ENCODE results near the gene BUD31. TPM values are rescaled to one million over a fixed set of nuclear protein-coding genes. Genes with fewer than 3 reads are reported as not detected.

The BUD31 gene
- total and polyA plus RNA-seq, 2 of the 4 experiments (the other 2 are of a cell fraction), result 72.6 to 97.2 TPM

- Histone ChIP-seq H4K91ac (ENCODE audit: insufficient read depth, low read depth, low read length) (no peak overlapping the region), H3K9ac (ENCODE audit: low read depth, low read length) (no peak overlapping the region), H3K14ac (replicated peaks; ENCODE audit: low read depth, low read length) (no peak overlapping the region), H3K36me3 (ENCODE audit: control insufficient read depth, insufficient read depth, low read length) (peaks cover 47% of the 10 kb centered on the region), H2AK5ac (ENCODE audit: low read depth, low read length) (no peak overlapping the region), H2AFZ (replicated peaks; ENCODE audit: low read length, poor library complexity) (no peak overlapping the region), H3K18ac (ENCODE audit: low read depth, low read length) (no peak overlapping the region), H2AK9ac (replicated peaks; ENCODE audit: low read depth, low read length, poor library complexity) (no peak overlapping the region), H3K4me3 (ENCODE audit: insufficient read depth, low read depth, low read length) (no peak overlapping the region), H3K27me3 (ENCODE audit: control insufficient read depth, insufficient read depth, low read length) (no peaks in the 10 kb centered on the region), H2BK15ac (ENCODE audit: low read depth, low read length) (no peak overlapping the region), H2BK120ac (ENCODE audit: low read depth, low read length) (no peak overlapping the region), H3K79me1 (ENCODE audit: low read depth in 1 of 2, low read length in 2 of 2) (peaks cover 19 to 75% of the 10 kb centered on the region in 2 experiments), H4K5ac (ENCODE audit: low read depth, low read length) (no peak overlapping the region), H3K56ac (ENCODE audit: extremely low read depth, insufficient read depth, low read length) (no peak overlapping the region), H3K4ac (ENCODE audit: low read depth, low read length) (no peak overlapping the region), H4K8ac (ENCODE audit: low read depth in 2 of 2, low read length in 2 of 2) (no peak overlapping the region), H3K4me1 (ENCODE audit: control insufficient read depth, insufficient read depth, low read length) (no peaks in the 10 kb centered on the region; the same call in 1 of the 2 replicates), H3K4me2 (ENCODE audit: low read depth, low read length) (no peak overlapping the region), H3K9me3 (ENCODE audit: control insufficient read depth, insufficient read depth, low read length) (no peaks in the 10 kb centered on the region), H3K27ac (ENCODE audit: insufficient read depth, low read length) (no peak overlapping the region), H3K23ac (ENCODE audit: low read depth, low read length) (no peak overlapping the region), H2BK5ac (ENCODE audit: low read depth, low read length, poor library complexity, severe bottlenecking) (no peak overlapping the region), H2BK20ac (ENCODE audit: low read depth, low read length) (no peak overlapping the region), H3K9me1 (ENCODE audit: insufficient read depth, low read length) (peaks cover 6% of the 10 kb centered on the region; the same call in 1 of the 2 replicates), H4K20me1 (ENCODE audit: insufficient read depth, low read length) (peaks cover 59% of the 10 kb centered on the region)
- TF ChIP-seq MXI1 (IDR thresholded peaks at IDR 0.05; ENCODE audit: borderline replicate concordance, low read depth, low read length), result no peak
- no peak for TF ChIP-seq ELK1 (IDR thresholded peaks at IDR 0.05; ENCODE audit: borderline replicate concordance, low read depth, low read length)
- no peak for TF ChIP-seq RCOR1 (IDR thresholded peaks at IDR 0.05; ENCODE audit: insufficient replicate concordance, low read length)
- TF ChIP-seq CTCF (conservative IDR thresholded peaks at IDR 0.05; ENCODE audit: low read depth, low read length), result no peak
- TF ChIP-seq POLR2A (IDR thresholded peaks at IDR 0.05; ENCODE audit: low read depth, low read length), result no peak
- TF ChIP-seq CHD1 (IDR thresholded peaks at IDR 0.05; ENCODE audit: low read depth, low read length), result no peak
- no peak for TF ChIP-seq BHLHE40 (IDR thresholded peaks at IDR 0.05; ENCODE audit: low read depth, low read length)
- no peak for TF ChIP-seq RAD21 (IDR thresholded peaks at IDR 0.05; ENCODE audit: low read length)
- no peak for TF ChIP-seq MAZ (IDR thresholded peaks at IDR 0.05; ENCODE audit: borderline replicate concordance, low read depth, low read length)
- no peak for TF ChIP-seq FOS (IDR thresholded peaks at IDR 0.05; ENCODE audit: low read depth, low read length)
- ChIA-PET POLR2A (ENCODE audit: unreplicated experiment) (no interaction called here), CTCF (no interaction called here)
- 100% methylated on average over 4 of the region's 11 CpGs; no CpG with 5 or more reads in 1 of the 2 experiments for WGBS, 2 experiments (ENCODE audit: extremely low coverage in 2 of 2, insufficient read length in 1 of 2)
- dilution Hi-C loops (cut with HindIII; ENCODE audit: low sequenced_read_pairs, unreplicated experiment), result no loop called here
- in situ Hi-C loops (cut with MboI; ENCODE audit: low sequenced_read_pairs), result no loop called here
- ATAC-seq (ENCODE audit: low read depth) (no peak), DNase-seq (no peak)
- intact Hi-C loops (cut with micrococcal nuclease), result no loop called here
- BruUV-seq (replicated peaks), result no TSS peak
Observed at GRCh38 chr7:99460651-99461050, 51.9 kb downstream of the BUD31 start.

All from IMR-90 (cell line).